Keratinocyte (primary cell): ENCODE results near the gene TBC1D5. TPM values are rescaled to one million over a fixed set of nuclear protein-coding genes. Genes with fewer than 3 reads are reported as not detected.

Experiments used
- DNase-seq: peaks from one replicate; pipeline ENCODE4 v3.0.0-alpha.2; 2011; ENCODE audit warnings: low read depth, missing footprints, low spot score
- FAIRE-seq: peaks from 2 replicates; lab custom pipeline; 2011; peaks lifted over from hg19 to GRCh38; lab: Jason Lieb, UNC
- H2AFZ ChIP-seq: 2 replicates; pipeline ENCODE4 v1.6.0; 2012; ENCODE audit warnings: low read length, control low read depth, inconsistent platforms; ENCODE audit not compliant: control insufficient read depth
- H3K27ac ChIP-seq: 2 replicates; pipeline ENCODE4 v1.5.1; 2011; ENCODE audit warnings: low read length; ENCODE audit not compliant: control insufficient read depth, insufficient read depth
- H3K27me3 ChIP-seq: 3 replicates; pipeline ENCODE4 v1.6.0; 2011; ENCODE audit warnings: low read length; ENCODE audit not compliant: control insufficient read depth, insufficient read depth; ENCODE audit errors: extremely low read depth
- H3K36me3 ChIP-seq, 2 experiments: 2 replicates in 1 of 2; 3 replicates in 1 of 2; pipeline ENCODE4 v1.5.1; 2011; ENCODE audit warnings: low read length in 2 of 2, mild to moderate bottlenecking in 1 of 2; ENCODE audit not compliant: control insufficient read depth in 2 of 2, insufficient read depth in 2 of 2; ENCODE audit errors: extremely low read depth in 1 of 2
- H3K4me1 ChIP-seq: 3 replicates; pipeline ENCODE4 v1.5.1; 2011; ENCODE audit warnings: low read length; ENCODE audit not compliant: control insufficient read depth, insufficient read depth; ENCODE audit errors: extremely low read depth
- H3K4me2 ChIP-seq: 3 replicates; pipeline ENCODE4 v1.6.0; 2011; ENCODE audit warnings: low read depth, low read length; ENCODE audit not compliant: control insufficient read depth, insufficient read depth; ENCODE audit errors: extremely low read depth
- H3K4me3 ChIP-seq, 3 experiments: fragments of 200-600 bp in 1 of 3; sonication (generic) in 1 of 3; 2 replicates in 2 of 3; 3 replicates in 1 of 3; pipeline ENCODE4 v1.5.1; 2011 to 2016; ENCODE audit warnings: low read length in 3 of 3, mild to moderate bottlenecking in 3 of 3, control low read depth in 2 of 3, inconsistent platforms in 1 of 3, low read depth in 1 of 3, mixed read lengths in 1 of 3, mixed run types in 1 of 3, moderate library complexity in 1 of 3; ENCODE audit not compliant: control insufficient read depth in 2 of 3, insufficient read depth in 2 of 3; ENCODE audit errors: extremely low read depth in 1 of 3
- H3K79me2 ChIP-seq: 2 replicates; pipeline ENCODE4 v1.6.0; 2012; ENCODE audit warnings: low read length; ENCODE audit not compliant: control insufficient read depth, insufficient read depth
- H3K9ac ChIP-seq: 3 replicates; pipeline ENCODE4 v1.6.0; 2011; ENCODE audit warnings: low read length; ENCODE audit not compliant: control insufficient read depth, insufficient read depth; ENCODE audit errors: extremely low read depth
- H3K9me1 ChIP-seq: 3 replicates; pipeline ENCODE4 v1.6.0; 2011; ENCODE audit warnings: low read length; ENCODE audit not compliant: control insufficient read depth, insufficient read depth; ENCODE audit errors: extremely low read depth
- H3K9me3 ChIP-seq: 2 replicates; pipeline ENCODE4 v1.5.1; 2012; ENCODE audit warnings: low read depth, low read length; ENCODE audit not compliant: control insufficient read depth
- H4K20me1 ChIP-seq: 3 replicates; pipeline ENCODE4 v1.6.0; 2011; ENCODE audit warnings: low read length; ENCODE audit not compliant: control insufficient read depth, insufficient read depth; ENCODE audit errors: extremely low read depth
- EZH2 ChIP-seq: IDR thresholded peaks from one replicate; pipeline ENCODE4 v1.6.1; 2012; ENCODE audit warnings: inconsistent platforms, mild to moderate bottlenecking, low read length, moderate library complexity
- dilution Hi-C: fragments of 300-500 bp; cut with MboI; formaldehyde crosslinking; loops from one replicate; pipeline ENCODE4 v1.7.0; 2020; ENCODE audit warnings: low sequenced_read_pairs; ENCODE audit not compliant: extremely low pct_ligation_motif_present
- polyA plus RNA-seq, 5 experiments: library from polyadenylated mRNA; depleted of rRNA in 3 of 5; stranded (reverse) in 3 of 5; stranded (forward) in 1 of 5; unstranded in 1 of 5; fragments of >200 nt; gene quantifications; 1 replicate in 1 of 5; 2 replicates in 3 of 5; 3 replicates in 1 of 5; pipeline versions ENCODE4 v1.2.1 to v1.2.3, GENCODE V29; 2011 to 2012; ENCODE audit warnings: missing spikeins in 2 of 5, low read depth in 1 of 5, low replicate concordance in 1 of 5
- TF ChIP-seq, protein P1 (sequence below), 3 experiments: IDR thresholded peaks in 1 of 3; conservative IDR thresholded peaks in 1 of 3; optimal IDR thresholded peaks in 1 of 3; 2 replicates in 2 of 3; 3 replicates in 1 of 3; pipeline versions ENCODE3 to v1.5.1; 2011; ENCODE audit warnings: low read length in 3 of 3, mild to moderate bottlenecking in 3 of 3, moderate library complexity in 2 of 3, control low read depth in 1 of 3, inconsistent platforms in 1 of 3; ENCODE audit not compliant: insufficient read depth in 2 of 3; ENCODE audit errors: extremely low read depth in 1 of 3

Gene TBC1D5
- polyA plus RNA-seq, 1 donor (not counting 4 experiments of a cell fraction or from before 2014, with no cell fraction given) = 25.8 TPM

GRCh38 chr3:17557749-17558463 is 184.5 kb downstream of the TBC1D5 start:
- no peaks in the 10 kb centered on the region for H3K36me3 ChIP-seq
- no peaks in the 10 kb centered on the region for H3K79me2 ChIP-seq
- no peaks in the 10 kb centered on the region for H4K20me1 ChIP-seq
- no peak for DNase-seq
- H3K4me3 ChIP-seq = no peak overlapping the region
- FAIRE-seq = no peak
- H3K27ac ChIP-seq = no peak overlapping the region
- H2AFZ ChIP-seq = no peak overlapping the region
- no peaks in the 10 kb centered on the region for H3K4me1 ChIP-seq
- no peaks in the 10 kb centered on the region for H3K9me1 ChIP-seq
- H3K9me3 ChIP-seq = no peaks in the 10 kb centered on the region
- dilution Hi-C loops = no loop called here
- no peaks in the 10 kb centered on the region for H3K27me3 ChIP-seq
- no peak for TF ChIP-seq EZH2
- TF ChIP-seq, protein P1, sequence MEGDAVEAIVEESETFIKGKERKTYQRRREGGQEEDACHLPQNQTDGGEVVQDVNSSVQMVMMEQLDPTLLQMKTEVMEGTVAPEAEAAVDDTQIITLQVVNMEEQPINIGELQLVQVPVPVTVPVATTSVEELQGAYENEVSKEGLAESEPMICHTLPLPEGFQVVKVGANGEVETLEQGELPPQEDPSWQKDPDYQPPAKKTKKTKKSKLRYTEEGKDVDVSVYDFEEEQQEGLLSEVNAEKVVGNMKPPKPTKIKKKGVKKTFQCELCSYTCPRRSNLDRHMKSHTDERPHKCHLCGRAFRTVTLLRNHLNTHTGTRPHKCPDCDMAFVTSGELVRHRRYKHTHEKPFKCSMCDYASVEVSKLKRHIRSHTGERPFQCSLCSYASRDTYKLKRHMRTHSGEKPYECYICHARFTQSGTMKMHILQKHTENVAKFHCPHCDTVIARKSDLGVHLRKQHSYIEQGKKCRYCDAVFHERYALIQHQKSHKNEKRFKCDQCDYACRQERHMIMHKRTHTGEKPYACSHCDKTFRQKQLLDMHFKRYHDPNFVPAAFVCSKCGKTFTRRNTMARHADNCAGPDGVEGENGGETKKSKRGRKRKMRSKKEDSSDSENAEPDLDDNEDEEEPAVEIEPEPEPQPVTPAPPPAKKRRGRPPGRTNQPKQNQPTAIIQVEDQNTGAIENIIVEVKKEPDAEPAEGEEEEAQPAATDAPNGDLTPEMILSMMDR (optimal IDR thresholded peaks at IDR 0.05 in 1 of 3, IDR thresholded peaks at IDR 0.05 in 1 of 3, conservative IDR thresholded peaks at IDR 0.05 in 1 of 3; ENCODE audit: extremely low read depth in 1 of 3, insufficient read depth in 2 of 3, low read length in 3 of 3) = no peak
- no peak overlapping the region for H3K4me2 ChIP-seq
- no peak overlapping the region for H3K9ac ChIP-seq

DNA sequence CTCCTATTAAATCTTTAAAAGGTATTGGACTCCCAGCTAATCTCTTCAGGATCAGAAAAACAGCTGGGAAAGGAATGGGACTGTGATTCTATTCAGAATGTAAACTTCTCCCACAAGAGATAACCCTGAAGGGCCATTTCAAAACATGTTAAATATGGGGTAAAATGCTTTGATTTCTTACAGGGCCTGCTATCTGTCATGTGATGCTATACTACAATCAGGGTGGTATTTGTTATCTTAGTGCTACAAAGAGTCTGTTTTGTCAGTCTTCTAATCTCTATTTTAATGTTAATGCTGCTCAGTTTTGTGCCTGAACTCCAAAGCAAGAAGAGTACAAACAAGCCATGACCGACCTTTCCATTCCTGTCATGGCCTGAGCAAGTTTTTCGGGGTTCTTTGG is 186.9 kb downstream of the TBC1D5 start:
- H4K20me1 ChIP-seq = no peaks in the 10 kb centered on the region
- no peaks in the 10 kb centered on the region for H3K27me3 ChIP-seq
- no peaks in the 10 kb centered on the region for H3K4me1 ChIP-seq
- no peak overlapping the region for H3K9ac ChIP-seq
- no peaks in the 10 kb centered on the region for H3K9me3 ChIP-seq
- H3K9me1 ChIP-seq = no peaks in the 10 kb centered on the region
- DNase-seq (no peak), FAIRE-seq (no peak)
- H3K27ac ChIP-seq = no peak overlapping the region
- no peak overlapping the region for H3K4me3 ChIP-seq
- no peak overlapping the region for H2AFZ ChIP-seq
- TF ChIP-seq EZH2 = no peak
- TF ChIP-seq, protein P1 (optimal IDR thresholded peaks at IDR 0.05 in 1 of 3, IDR thresholded peaks at IDR 0.05 in 1 of 3, conservative IDR thresholded peaks at IDR 0.05 in 1 of 3; ENCODE audit: extremely low read depth in 1 of 3, insufficient read depth in 2 of 3, low read length in 3 of 3) = no peak
- dilution Hi-C loops = no loop called here
- no peaks in the 10 kb centered on the region for H3K79me2 ChIP-seq
- H3K36me3 ChIP-seq = no peaks in the 10 kb centered on the region
- H3K4me2 ChIP-seq = no peak overlapping the region
